Measurements from ENCODE around the gene RPA1.
A peak's percentile ranks its signal among the peaks of the same experiment; 100 is the strongest.

RPA1 gene

GRCh38 chr17:1875597-1875996 is 45.8 kb downstream of the RPA1 start:
- no peak for DNase-seq (ENCODE audit: insufficient read length, low spot score)
- FAIRE-seq, result no peak
- TF ChIP-seq CTCF (IDR thresholded peaks at IDR 0.05; ENCODE audit: insufficient read depth, missing control alignments), result no peak

- no peak for TF ChIP-seq CTCF (IDR thresholded peaks at IDR 0.05; ENCODE audit: insufficient read depth, missing control alignments)
- FAIRE-seq (no peak), DNase-seq (ENCODE audit: insufficient read length, low spot score) (no peak)
Measured at GRCh38 chr17:1878419-1879121, 48.8 kb downstream of the RPA1 start.

GRCh38 chr17:1880851-1881630 is 51.2 kb downstream of the RPA1 start:
- no peak for TF ChIP-seq CTCF (IDR thresholded peaks at IDR 0.05; ENCODE audit: insufficient read depth, missing control alignments)
- FAIRE-seq (no peak), DNase-seq (ENCODE audit: insufficient read length, low spot score) (no peak)

- TF ChIP-seq CTCF (IDR thresholded peaks at IDR 0.05; ENCODE audit: insufficient read depth, missing control alignments), result peak; percentile 22
- DNase-seq (ENCODE audit: insufficient read length, low spot score) (no peak), FAIRE-seq (no peak)
Measured at GRCh38 chr17:1882836-1883235, 53.0 kb downstream of the RPA1 start.

GRCh38 chr17:1883536-1883935 is 53.7 kb downstream of the RPA1 start:
- TF ChIP-seq CTCF (IDR thresholded peaks at IDR 0.05; ENCODE audit: insufficient read depth, missing control alignments), result no peak
- FAIRE-seq, result no peak
- no peak for DNase-seq (ENCODE audit: insufficient read length, low spot score)

- no peak for TF ChIP-seq CTCF (IDR thresholded peaks at IDR 0.05; ENCODE audit: insufficient read depth, missing control alignments)
- no peak for FAIRE-seq
- DNase-seq (ENCODE audit: insufficient read length, low spot score), result no peak
Measured at GRCh38 chr17:1888741-1889140, 58.9 kb downstream of the RPA1 start.

Data from D721Med (cell line).